PC-3 (cell line): ENCODE measurements around the gene MMP20.

Experiments
- CTCF ChIP-seq: fragments of 300-600 bp; sonication (generic); conservative IDR thresholded peaks from 2 replicates; pipeline ENCODE4 v1.5.1; 2017; ENCODE audit warnings: antibody characterized with exemption, low read depth, mild to moderate bottlenecking, low read length
- EZH2 ChIP-seq: fragments of 300-600 bp; sonication (generic); IDR thresholded peaks from one replicate; pipeline ENCODE4 v1.6.1; 2017; ENCODE audit warnings: antibody characterized with exemption, mild to moderate bottlenecking, low read length; ENCODE audit not compliant: unreplicated experiment
- EZH2phosphoT487 ChIP-seq: fragments of 300-600 bp; sonication (generic); IDR thresholded peaks from 2 replicates; pipeline ENCODE4 v1.6.1; 2018; ENCODE audit warnings: mild to moderate bottlenecking, antibody characterized with exemption, low read length, borderline replicate concordance

- no peak for TF ChIP-seq EZH2
- no peak for TF ChIP-seq CTCF
- TF ChIP-seq EZH2phosphoT487: no peak
Measured at GRCh38 chr11:102656528-102656927, 31.4 kb upstream of the MMP20 start.
